Cardiac fibroblast (primary cell): ENCODE measurements around the gene CABP7.

ENCODE experiments used
- DNase-seq, 2 donors: peaks; one replicate each; pipeline versions ENCODE4 v3.0.0 to v3.0.0-alpha.2; 2010; ENCODE audit warnings: low read depth in 2 of 2
- H3K4me3 ChIP-seq, 2 donors: replicated peaks in 1 of 2; 1 replicate in 1 of 2; 2 replicates in 1 of 2; pipeline ENCODE4 v1.5.1; 2011; ENCODE audit warnings: low read depth in 2 of 2, low read length in 2 of 2, mild to moderate bottlenecking in 2 of 2, moderate library complexity in 1 of 2
- TF ChIP-seq, protein P1 (sequence below): IDR thresholded peaks from one replicate; pipeline ENCODE4 v1.5.1; 2011; ENCODE audit warnings: low read depth, mild to moderate bottlenecking, low read length, inconsistent platforms

The CABP7 gene

DNA sequence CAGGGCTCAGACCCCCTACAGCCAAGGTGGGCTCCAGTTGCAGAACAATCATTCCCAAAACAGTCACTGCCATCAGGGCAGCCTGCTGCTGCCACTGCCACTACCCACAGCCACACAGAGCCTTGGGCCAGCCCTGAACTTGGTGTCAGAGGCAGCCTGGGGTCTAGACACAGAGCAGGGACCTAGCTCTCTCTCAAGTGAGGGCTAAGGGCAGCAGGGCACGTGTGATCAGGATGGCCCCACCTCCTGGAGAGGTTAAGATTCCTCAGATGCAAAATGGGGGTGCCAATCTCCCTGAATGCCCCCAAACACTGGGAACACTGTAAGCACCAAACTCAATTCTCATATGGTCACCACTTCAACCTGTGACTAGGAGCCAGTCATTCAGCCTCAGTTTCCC, 15.6 kb downstream of the CABP7 start:
- TF ChIP-seq, protein P1, sequence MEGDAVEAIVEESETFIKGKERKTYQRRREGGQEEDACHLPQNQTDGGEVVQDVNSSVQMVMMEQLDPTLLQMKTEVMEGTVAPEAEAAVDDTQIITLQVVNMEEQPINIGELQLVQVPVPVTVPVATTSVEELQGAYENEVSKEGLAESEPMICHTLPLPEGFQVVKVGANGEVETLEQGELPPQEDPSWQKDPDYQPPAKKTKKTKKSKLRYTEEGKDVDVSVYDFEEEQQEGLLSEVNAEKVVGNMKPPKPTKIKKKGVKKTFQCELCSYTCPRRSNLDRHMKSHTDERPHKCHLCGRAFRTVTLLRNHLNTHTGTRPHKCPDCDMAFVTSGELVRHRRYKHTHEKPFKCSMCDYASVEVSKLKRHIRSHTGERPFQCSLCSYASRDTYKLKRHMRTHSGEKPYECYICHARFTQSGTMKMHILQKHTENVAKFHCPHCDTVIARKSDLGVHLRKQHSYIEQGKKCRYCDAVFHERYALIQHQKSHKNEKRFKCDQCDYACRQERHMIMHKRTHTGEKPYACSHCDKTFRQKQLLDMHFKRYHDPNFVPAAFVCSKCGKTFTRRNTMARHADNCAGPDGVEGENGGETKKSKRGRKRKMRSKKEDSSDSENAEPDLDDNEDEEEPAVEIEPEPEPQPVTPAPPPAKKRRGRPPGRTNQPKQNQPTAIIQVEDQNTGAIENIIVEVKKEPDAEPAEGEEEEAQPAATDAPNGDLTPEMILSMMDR = no peak
- DNase-seq = no peak
- no peak overlapping the region for H3K4me3 ChIP-seq

DNA sequence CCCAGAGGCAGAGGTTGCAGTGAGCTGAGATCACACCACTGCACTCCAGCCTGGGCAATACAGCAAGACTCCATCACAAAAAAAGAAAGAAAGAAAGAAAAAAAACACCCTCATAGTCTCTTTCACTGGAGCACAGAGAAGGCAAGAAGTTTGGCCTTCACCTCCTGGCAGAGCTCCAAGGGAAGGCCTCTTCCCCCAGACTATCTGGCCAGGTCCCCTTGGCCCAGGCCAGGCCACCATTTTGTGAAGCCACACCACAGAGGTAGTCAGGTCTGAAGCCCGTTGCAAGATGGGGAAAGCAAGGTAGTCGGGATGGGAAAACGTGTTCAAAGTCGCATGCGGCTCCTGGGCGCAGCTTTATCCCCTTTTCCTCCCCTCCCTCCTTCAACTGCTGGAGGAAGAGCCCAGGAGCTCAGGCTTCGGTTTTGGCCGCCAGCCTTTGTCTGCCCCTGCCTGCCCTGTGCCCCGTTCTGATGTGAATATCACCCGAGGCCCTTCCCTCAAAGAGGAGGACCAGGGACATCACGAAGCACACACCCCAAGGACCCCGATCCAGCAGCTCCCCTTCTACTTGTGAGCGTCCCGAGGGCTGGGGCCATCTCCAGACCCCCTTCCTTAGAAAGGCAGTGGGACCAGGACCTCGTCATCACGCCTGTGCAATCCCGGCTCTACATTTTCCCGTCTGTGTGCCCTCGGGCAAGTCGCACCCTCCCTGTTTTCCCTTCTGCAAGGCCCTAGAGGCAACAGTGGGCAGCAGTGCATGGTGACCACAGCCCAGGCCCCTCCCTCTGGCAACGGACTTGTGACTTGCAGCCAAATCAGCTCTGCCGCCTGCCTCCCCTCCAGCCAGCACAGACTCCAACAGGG, 17.7 kb downstream of the CABP7 start:
- TF ChIP-seq, protein P1 = no peak
- H3K4me3 ChIP-seq = no peak overlapping the region
- DNase-seq = peak in 1 of 2 donors; percentile 8

DNA sequence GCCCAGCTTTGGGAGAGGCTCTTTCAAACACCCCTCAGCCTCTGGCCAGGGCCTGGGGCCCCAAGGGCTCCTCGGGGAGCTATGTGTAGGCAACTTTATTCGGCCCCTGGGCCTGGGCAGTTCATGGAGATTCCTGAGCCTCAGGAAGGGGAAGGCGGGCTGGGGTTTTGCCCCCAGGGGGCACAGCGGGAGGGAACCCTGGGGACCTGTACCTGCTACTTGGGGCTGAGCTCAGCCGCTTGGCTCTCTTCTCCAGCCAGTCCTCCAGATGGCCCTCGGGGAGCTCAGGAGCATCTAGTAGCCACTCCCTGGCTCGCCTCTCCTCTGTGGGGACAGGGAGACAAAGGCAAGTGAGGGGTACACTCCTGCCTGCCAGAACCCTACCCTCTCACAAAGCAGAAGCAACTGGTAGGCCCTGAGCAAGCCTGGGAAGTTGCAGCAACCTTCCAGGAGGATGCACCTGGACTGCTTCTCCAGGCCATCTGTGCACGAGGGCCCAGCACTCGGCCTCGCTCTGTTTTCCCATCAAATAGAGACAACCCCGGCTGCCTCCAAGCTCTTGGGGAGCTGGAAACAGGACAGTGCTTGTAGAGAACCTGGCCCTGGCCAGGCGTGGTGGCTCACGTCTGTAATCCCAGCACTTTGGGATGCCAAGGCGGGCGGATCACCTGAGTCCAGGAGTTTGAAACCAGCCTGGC, 18.5 kb downstream of the CABP7 start:
- DNase-seq = no peak
- TF ChIP-seq, protein P1 = no peak
- H3K4me3 ChIP-seq = no peak overlapping the region

DNA sequence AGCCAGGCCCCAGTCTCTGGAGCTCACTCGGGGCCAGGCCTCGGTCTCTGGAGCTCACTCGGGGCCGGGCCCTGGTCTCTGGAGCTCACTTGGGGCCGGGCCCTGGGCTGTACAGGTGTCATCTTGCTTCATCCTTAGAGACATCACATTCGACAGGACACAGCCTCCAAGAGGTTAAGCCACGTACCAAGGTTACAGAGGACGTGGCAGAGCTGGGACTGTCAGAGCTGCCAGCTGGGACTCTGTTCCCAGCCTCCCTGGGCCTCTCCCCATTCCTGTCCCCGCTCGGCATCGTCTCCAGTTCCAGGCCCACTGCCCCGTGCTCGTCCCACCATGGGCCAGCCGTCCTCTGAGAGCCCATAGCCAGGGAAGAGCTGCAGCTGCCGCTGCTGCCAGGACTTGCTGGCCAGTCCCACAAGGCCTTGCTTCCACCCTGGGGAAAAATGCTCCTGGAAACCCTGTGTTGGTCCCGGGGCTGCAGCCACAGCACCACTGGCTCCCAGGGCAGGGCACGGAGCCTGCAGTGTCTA, 19.6 kb downstream of the CABP7 start:
- no peak for DNase-seq
- TF ChIP-seq, protein P1 = no peak
- H3K4me3 ChIP-seq = no peak overlapping the region

DNA sequence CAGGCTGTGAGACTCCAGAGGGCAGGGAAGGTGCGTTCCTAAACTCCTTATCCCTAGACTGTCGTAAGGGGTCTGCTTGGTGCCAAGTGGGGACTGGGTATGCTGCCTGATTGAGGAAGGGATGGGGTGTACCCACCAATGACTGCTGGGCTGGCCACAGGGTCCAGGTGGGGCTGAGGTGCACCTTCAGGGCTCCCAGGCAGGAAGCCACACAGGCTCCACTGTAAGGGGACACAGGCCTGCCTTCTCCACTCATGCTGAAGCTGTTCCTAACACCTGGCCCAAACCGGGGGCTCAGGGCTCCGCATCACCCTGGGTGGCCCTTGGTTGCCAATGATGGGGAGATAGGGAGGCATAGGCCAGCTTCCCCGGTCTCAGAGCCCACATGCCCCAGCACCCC, 20.4 kb downstream of the CABP7 start:
- no peak overlapping the region for H3K4me3 ChIP-seq
- TF ChIP-seq, protein P1 = no peak
- no peak for DNase-seq

DNA sequence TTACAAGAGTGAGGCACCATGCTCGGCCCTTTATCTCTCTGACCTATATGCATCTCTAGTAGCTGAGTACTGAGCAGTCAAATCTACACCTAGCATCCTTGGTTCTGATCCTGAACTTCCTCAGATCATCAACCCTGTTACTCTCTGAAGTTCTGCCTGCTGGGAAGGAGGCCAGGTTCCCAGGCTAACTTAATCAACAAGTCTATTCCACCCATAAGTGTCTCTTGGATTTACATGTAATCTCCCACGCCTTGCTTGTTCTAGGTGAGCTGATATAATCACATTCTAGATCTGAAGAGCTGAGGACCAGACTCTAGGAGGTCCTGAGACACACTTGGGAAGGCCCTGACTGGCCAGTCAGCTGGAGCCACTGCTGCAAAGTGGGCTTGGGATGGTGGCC, 22.1 kb downstream of the CABP7 start:
- H3K4me3 ChIP-seq = no peak overlapping the region
- TF ChIP-seq, protein P1 = no peak
- no peak for DNase-seq
